Body of pancreas (tissue), 4 donors: ENCODE measurements around the gene PGLYRP1.

Experiments
- CTCF ChIP-seq, 7 experiments: fragments of 450-650 bp in 4 of 7; fragments of 200-600 bp in 3 of 7; sonication (generic) in 3 of 7; IDR thresholded peaks; one replicate each; pipeline ENCODE4 v1.5.1; 2016 to 2019; ENCODE audit warnings: antibody characterized with exemption in 7 of 7
- POLR2A ChIP-seq, 3 donors: fragments of 450-650 bp; IDR thresholded peaks; one replicate each; pipeline ENCODE4 v1.6.1; 2016; ENCODE audit warnings: antibody characterized with exemption in 3 of 3, mild to moderate bottlenecking in 2 of 3

DNA sequence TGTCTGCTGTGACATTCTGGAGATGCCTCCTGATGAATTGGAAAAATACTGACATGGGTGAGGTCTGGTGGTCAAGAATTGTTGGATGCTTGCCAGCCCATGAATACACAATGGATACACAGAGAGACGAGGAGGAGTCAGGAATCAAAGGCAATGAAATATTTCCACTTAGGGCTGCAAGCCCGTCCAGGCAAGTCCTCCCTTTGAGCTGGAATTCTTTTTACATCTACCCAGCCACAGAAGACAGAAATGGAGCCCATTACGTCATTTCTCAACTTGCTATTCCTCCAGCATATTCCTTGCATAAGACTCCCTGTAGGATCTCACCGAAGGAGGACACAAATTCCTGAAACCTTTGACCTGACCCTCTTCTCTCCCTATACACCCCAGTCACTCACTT, 33.7 kb upstream of the PGLYRP1 start:
- TF ChIP-seq CTCF (IDR thresholded peaks at IDR 0.05) (no peak), POLR2A (IDR thresholded peaks at IDR 0.05) (no peak)
